Activated T-cell treated with anti-CD3 and anti-CD28 coated beads, Interleukin-2, amount 50 U/mL, for 1 hour (primary cell): ENCODE data around the gene SIGLEC1.

ENCODE experiments used
- DNase-seq: peaks from one replicate; pipeline ENCODE4 v3.0.0-alpha.2; 2020

Gene SIGLEC1

GRCh38 chr20:3712279-3712873 is at the start of gene SIGLEC1:
Gene SIGLEC1, minus strand, starts transcription at chr20:3712600. Its CDS starts 5,472 bp downstream, at chr20:3707128.
- no peak for DNase-seq

- DNase-seq: no peak
Measured at GRCh38 chr20:3760655-3761348, 48.4 kb upstream of the SIGLEC1 start.

- no peak for DNase-seq
Measured at GRCh38 chr20:3759884-3760283, 47.5 kb upstream of the SIGLEC1 start.

- no peak for DNase-seq
Measured at GRCh38 chr20:3759316-3759823, 47.0 kb upstream of the SIGLEC1 start.

GRCh38 chr20:3758566-3758965 is 46.2 kb upstream of the SIGLEC1 start:
- no peak for DNase-seq

GRCh38 chr20:3757268-3757667 is 44.9 kb upstream of the SIGLEC1 start:
- no peak for DNase-seq

- no peak for DNase-seq
Measured at GRCh38 chr20:3755814-3756480, 43.5 kb upstream of the SIGLEC1 start.

- no peak for DNase-seq
Measured at GRCh38 chr20:3755269-3755668, 42.9 kb upstream of the SIGLEC1 start.

GRCh38 chr20:3754276-3754630 is 41.9 kb upstream of the SIGLEC1 start:
- DNase-seq: no peak

- no peak for DNase-seq
Measured at GRCh38 chr20:3753501-3754275, 41.3 kb upstream of the SIGLEC1 start.

GRCh38 chr20:3753098-3753497 is 40.7 kb upstream of the SIGLEC1 start:
- peak; percentile 59 for DNase-seq

- DNase-seq: no peak
Measured at GRCh38 chr20:3752386-3752759, 40.0 kb upstream of the SIGLEC1 start.

- DNase-seq: peak; percentile 54
Measured at GRCh38 chr20:3751675-3752385, 39.4 kb upstream of the SIGLEC1 start.

GRCh38 chr20:3751305-3751674 is 38.9 kb upstream of the SIGLEC1 start:
- no peak for DNase-seq

GRCh38 chr20:3749689-3750531 is 37.5 kb upstream of the SIGLEC1 start:
- peak; percentile 41 for DNase-seq

- no peak for DNase-seq
Measured at GRCh38 chr20:3749087-3749688, 36.8 kb upstream of the SIGLEC1 start.

GRCh38 chr20:3748073-3748472 is 35.7 kb upstream of the SIGLEC1 start:
- no peak for DNase-seq

- no peak for DNase-seq
Measured at GRCh38 chr20:3747471-3747870, 35.1 kb upstream of the SIGLEC1 start.

- no peak for DNase-seq
Measured at GRCh38 chr20:3745686-3746173, 33.3 kb upstream of the SIGLEC1 start.

GRCh38 chr20:3744806-3745685 is 32.6 kb upstream of the SIGLEC1 start:
- peak; percentile 75 for DNase-seq
